GM18861 (cell line): ENCODE measurements around the gene FOLR3.
"Not testable (repeated sequence)": the region's sequence is repeated elsewhere in the genome, so short reads cannot be mapped to it uniquely, and the experiment has no call there.

ENCODE experiments used
- ATAC-seq: cut with Tn5 transposase; IDR thresholded peaks from one replicate; pipeline ENCODE4 v1.9.1; 2021; ENCODE audit not compliant: unreplicated experiment

FOLR3 gene

DNA sequence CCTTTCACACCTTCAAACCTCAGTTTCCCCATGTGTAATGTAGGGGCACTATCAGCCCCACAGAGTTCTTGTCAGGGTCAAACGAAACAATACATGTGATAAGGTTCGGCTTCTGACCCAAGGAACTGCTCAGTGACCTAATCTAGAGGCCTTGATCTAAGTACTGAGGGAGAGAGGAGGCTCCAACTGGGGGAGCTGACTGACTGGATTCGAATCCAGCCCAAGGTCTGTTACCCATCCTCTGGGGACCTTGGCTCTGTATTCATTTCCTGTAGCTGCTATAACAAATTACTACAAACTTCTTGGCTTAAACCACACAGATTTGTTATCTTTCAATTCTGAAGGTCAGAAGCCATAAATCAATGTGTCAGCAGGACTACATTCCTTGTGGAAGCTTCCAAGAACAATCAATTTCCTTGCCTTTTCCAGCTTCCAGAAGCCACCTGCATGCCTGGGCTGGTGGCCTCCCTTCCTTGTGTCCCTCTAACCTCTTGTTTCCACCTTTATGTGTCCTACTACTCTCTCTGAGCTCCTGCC is 12.3 kb upstream of the FOLR3 start:
- no peak for ATAC-seq

DNA sequence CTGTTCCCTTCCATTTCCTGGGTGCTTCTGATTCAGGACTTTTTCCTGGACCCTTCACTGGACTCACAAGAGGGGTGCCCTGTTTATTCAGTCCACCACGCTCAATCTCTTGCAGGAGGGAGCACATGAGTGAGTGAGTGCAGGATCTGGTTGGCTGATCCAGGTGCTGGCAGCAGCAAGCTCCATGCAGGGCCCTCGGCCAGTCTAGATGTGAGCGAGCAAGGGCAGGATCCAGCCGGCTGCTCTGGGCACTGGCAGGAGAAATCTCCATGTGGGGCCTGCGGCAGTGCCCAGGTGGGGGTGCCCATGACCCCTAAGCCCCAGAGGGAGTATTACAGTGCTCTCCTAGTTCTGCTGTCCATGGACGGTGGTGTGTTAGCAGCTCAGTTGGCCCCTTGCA is 11.5 kb upstream of the FOLR3 start:
- ATAC-seq: no peak

DNA sequence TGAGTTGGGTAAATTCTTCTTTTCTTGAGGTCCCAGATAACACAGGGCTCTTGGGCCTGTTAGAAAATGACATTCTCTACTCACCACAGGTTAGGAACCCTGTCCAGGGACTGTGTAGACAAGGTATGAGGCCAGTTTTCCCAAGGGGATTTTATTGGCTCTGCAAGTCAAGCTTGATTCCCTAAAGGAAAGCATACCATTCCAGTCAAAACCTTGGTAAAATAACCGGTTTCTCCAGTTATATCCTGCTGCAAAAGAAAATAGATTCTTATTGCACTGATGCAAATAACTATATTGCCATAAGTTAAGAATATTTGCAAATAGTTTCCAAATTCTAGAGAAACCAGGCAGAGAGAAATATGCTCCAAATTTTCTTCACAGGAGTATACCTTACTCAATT is 9.6 kb upstream of the FOLR3 start:
- ATAC-seq: no peak

DNA sequence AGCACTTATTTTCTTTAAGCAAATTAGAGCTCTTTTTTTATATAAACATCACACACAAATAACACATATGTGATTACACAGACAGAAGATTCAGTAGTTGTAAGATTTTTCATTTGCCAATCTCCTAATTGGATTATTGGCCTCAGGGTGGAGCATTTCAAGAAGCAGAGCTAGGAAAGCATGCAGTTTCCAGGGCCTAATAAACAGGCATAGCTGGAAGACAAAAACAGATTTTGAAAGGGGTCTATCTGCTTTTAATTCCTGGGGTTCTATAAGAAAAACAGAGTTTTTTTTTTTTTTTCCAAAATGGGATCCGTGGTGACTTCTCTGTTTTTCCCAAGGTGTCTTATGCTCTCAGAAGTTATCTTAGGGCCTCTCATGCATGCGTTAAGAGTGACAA is 7.6 kb upstream of the FOLR3 start:
- no peak for ATAC-seq

DNA sequence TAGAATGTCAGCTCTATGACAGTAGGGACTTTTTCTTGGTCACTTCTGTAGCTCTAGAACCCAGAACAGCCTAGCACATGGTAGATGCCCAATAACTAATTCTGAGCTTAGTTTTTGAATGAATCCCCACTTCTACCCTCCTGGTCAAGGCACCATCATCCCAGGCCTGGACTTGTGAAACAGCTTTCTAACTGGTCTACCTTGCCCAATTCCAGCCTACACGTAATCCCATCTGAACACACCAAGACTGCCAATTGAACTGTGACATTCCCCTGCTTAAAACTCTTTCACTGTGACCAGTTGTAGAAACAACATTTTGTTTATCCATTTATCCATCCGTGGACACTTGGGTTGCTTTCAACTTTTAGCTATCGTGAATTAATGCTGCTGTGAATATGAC is 6.1 kb upstream of the FOLR3 start:
- no peak for ATAC-seq

DNA sequence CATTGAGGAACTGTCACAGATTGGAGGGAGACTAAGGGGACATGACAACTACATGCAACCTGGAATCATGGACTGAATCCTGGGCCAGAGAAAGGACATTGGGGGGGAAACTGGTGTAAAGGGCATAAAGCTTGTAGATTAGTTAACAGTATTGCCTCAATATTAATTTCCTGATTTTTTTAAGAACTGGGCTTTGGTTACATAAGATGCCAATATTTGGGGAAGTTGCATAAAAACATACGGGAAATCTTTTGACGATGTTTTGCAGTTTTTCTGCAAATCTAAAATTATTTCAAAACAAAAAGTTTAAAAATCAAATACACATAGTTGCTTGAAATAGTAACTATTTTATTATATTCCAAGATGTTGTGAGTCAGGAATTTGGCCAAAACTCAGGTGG is 2.9 kb upstream of the FOLR3 start:
- no peak for ATAC-seq

DNA sequence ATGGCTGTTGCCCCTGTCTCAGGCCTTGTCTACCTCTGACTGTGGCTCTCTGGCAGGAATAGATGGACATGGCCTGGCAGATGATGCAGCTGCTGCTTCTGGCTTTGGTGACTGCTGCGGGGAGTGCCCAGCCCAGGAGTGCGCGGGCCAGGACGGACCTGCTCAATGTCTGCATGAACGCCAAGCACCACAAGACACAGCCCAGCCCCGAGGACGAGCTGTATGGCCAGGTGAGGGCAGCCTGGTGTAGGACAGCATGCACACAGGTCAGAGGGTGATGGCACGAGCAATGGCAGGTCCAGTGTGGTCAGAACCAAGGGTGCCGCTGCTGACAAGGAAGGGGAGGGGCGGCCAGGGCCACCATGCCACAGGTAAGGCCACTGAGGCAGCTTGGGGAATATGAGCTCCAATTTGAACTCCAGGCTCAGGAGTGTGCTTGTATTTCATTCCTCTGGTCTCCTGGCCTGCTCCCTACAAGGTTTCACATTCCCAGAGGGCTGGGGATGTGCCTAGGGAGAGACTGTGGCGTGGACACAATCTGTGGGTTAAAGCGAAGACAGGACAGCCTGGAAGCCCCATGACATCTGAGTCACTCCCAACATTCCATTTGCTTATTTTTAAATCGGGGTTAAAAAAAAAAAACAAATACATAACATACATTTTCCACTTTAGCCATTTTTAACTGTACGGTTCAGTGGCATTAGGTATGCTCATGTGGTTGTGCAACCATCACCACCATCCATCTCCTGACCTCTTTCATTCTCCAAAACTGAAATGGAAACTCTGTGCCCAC is 562 bp downstream of the FOLR3 start:
- no peak for ATAC-seq

DNA sequence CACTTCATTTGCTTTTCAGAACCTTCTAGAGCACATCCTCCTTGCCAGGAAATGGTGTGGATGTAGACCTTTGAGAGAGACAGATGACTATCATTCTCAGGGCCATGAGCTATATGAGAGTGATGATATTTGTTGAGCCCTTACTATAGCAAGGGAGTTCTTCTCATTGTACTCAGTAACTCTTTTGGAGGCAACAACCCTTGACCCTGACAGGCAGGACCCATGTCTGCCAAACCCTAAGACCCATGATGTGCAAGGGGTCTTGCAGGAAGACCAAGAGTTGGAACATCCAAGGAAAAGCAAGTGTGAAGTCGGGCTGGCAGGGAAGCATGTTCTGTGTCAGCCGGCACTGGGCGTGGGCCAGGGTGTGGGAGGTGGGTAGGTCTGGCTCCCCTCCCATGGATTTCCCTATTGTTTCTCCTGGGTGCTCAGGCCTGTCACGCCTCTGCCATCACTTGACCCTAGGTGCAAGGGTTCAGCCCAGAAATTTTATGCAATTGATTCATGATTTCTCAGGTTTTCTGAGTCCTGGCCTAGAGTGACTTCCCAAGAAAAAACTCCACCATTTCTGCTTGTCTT is 1.2 kb downstream of the FOLR3 start:
- no peak for ATAC-seq

DNA sequence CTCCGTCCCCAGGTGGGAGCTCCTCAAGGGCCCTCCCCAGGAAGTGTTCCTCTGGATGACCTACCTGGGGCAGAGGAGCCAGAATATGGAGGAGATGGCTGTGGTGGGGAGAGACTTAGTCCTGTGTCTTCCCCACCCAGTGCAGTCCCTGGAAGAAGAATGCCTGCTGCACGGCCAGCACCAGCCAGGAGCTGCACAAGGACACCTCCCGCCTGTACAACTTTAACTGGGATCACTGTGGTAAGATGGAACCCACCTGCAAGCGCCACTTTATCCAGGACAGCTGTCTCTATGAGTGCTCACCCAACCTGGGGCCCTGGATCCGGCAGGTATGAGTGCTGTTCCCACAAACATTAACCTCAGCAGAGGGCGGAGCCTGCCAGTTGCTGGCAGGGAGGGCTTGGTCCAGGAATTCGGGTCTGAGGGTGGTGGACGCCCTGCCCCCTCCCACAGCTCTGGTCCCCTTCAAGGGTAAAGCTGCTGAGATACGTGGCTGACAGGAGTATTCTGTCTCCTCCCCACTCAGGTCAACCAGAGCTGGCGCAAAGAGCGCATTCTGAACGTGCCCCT is 3.4 kb downstream of the FOLR3 start:
- no peak for ATAC-seq

DNA sequence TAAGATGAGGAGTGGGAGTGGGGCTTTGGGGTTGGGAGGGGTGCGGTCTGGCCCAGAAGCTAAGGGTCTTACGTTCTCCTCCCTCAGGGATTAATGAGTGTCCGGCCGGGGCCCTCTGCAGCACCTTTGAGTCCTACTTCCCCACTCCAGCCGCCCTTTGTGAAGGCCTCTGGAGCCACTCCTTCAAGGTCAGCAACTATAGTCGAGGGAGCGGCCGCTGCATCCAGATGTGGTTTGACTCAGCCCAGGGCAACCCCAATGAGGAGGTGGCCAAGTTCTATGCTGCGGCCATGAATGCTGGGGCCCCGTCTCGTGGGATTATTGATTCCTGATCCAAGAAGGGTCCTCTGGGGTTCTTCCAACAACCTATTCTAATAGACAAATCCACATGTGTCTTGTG is 4.0 kb downstream of the FOLR3 start:
- no peak for ATAC-seq

DNA sequence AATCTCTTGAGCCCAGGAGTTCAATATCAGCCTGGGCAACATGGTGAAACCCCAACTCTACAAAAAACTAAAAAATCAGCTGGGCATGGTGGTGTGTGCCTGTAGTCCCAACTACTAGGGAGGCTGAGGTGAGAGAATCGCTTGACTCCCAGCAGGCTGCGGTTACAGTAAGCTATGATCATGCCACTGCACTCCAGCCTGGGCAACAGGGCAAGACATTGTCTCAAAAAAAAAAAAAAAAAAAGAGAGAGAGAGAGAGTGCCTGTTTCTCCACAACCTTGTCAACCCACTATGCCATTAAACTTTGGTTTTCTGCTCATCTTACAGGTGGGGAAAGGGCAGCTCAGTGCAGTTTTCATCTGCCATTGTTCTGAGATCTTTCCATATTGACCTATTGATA is 5.1 kb downstream of the FOLR3 start:
- ATAC-seq: no peak

DNA sequence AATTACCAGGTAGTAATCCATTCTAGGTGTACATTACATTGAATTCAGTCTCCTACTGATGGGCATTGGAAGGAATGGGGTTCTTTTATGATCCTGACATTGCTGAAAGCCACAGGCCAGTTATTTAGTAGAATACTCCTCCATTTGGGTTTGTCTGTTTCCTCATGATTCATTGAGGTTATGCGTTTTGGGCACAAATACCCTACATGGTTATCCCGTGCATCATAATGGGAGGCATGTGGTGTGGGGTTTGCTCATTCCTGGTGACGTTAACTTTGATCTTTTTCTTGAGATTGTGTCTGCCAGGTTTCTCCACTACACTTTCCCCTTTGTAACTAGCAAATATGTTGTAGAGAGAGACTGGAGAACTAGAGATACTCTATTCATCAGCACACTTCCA is 5.5 kb downstream of the FOLR3 start:
- no peak for ATAC-seq

DNA sequence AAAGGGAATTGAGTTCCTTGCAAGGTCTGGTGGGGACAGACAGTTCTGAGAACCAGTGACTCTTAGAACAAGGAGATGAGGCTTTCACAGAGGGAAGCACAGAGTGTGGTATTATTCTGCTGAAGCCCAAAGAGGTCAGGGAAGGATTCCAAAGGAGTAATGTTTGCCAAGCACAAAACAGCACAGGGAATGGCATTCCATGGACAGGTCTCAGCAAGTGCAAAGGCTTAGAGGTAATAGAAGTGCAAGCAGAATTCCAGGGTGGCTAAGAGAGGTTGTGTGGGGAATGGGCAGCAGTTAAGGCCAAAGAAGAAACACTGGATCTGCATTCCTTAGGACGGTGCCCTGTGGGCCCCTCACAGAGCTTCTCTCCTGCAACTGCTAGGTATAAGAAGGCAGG is 6.6 kb downstream of the FOLR3 start:
- ATAC-seq: not testable (repeated sequence)

DNA sequence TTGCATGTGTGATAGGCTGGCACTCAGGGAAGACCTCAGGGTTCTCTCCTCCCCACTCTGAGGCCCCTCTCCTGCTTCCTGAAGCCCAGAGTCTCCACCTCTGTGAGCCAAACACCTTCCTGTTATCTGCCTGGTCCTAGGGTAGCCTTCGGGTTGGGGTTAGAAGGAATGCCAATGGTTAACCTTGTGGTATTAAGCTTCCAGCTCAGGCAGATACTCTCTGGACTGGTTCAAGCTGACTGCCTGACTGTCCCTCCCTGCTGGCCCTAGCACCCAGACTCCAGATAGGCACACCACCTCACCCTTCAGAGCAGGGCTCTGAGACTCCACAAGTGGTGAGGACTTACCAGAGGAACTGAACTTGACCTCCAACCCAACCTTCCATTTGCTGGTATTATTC is 7.0 kb downstream of the FOLR3 start:
- ATAC-seq: not testable (repeated sequence)

DNA sequence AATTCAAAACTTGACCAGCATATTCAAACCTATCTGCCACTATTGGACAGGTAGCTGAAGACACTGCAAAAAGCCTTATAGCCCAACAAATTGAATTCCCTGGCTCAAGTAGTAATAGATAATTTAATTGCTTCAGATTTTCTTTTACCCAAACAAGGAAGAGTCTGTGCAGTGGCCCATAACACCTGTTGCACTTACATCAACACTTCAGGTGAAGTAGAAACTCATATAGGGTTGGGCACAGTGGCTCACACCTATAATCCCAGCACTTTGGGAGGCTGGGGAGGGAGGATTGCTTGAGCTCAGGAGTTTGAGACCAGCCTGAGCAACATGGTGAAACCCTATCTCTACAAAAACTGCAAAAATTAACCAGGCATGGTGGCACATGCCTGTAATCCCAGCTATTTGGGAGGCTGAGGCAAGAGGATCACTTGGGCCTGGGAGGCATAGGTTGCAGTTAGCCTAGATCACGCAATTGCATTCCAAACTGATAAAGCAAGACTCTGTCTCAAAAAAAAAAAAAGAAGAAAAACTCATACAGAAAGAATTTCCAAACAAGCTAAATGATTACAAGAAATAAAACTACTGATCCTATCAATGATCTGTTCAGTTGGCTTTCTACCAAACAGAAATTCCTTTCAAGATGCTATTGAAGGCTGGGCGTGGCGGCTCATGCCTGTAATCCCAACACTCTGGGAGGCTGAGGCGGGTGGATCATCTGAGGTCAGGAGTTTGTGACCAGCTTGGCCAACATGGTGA is 9.5 kb downstream of the FOLR3 start:
- no peak for ATAC-seq

DNA sequence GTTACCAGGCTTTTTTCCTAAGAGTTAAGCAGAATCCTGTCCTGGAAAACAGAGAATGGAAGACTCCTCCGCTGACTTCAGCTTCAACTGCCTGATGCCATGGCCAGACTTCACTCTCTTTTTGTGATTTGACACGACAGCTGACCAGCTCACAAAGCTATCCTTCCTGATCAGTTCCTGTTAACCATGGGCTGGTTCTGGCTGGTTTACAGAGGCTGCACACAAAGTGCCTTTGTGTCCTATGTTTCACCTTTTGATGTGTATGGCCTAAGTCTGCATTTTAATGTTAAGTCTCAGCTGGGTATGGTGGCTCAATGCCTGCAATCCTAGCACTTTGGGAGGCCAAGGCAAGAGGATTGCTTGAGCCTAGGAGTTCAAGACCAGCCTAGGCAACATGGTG is 11.1 kb downstream of the FOLR3 start:
- ATAC-seq: no peak

DNA sequence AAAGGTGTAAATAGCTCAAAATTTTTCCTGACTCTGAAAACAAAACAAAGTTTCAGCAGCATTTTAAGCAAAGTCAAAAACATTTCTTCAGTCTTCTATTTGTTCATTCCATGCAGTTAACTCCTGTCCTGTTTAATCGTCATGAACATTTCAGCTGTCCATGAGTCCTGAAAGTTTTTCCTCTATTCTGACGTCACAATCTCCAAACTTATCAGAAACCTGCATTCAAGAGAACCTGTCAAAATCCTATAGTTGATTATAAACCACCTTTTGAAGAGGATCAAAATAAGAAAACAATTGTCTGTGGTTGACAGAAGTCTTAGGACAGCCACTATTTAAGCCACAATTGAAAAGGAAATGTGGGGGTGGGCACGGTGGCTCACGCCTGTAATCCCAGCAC is 15.4 kb downstream of the FOLR3 start:
- ATAC-seq: no peak

DNA sequence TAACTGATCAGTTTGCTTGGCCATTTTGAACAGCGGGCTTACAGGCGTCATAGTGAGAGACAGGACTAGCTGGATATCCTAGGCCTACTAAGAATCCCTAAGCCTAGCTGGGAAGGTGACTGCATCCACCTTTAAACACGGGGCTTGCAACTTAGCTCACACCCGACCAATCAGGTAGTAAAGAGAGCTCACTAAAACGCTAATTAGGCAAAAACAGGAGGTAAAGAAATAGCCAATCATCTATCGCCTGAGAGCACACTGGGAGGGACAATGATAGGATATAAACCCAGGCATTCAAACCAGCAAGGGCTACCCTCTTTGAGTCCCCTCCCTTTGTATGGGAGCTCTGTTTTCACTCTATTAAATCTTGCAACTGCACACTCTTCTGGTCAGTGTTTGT is 18.3 kb downstream of the FOLR3 start:
- ATAC-seq: not testable (repeated sequence)

DNA sequence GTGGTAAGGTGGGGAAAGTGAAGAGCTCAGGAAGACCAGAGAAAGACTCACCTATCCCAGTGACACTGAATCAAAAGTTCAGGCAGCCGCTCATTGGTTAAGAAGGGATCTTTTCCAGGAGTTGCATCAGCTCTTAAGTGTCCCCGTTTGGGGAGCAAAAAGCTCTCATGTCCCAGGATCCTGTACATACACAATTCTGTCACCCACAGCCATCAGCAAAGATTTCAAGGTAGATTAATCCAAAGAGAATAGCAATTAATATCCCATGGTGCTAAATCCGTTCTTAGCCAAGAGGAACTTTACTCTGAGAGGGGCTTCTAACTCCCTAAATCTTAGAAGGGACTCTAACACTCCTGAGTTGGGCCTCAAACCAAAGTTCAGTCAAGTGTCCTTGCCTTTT is 19.3 kb downstream of the FOLR3 start:
- ATAC-seq: no peak

DNA sequence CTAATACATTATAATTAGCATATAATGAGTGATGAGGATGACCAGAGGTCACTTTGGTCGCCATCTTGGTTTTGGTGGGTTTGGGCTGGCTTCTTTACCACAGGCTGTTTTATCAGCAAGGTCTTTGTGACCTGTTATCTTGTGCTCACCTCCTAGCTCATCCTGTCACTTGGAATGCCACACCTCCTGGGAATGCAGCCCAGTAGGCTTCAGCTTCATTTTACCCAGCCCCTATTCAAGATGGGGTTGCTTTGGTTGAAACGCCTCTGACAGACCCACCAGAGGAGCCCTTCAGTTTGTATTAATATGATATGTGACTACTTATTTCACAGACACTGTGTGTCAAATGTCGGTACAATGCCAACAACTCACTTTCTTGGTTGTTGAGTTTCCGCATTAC is 20.2 kb downstream of the FOLR3 start:
- no peak for ATAC-seq

DNA sequence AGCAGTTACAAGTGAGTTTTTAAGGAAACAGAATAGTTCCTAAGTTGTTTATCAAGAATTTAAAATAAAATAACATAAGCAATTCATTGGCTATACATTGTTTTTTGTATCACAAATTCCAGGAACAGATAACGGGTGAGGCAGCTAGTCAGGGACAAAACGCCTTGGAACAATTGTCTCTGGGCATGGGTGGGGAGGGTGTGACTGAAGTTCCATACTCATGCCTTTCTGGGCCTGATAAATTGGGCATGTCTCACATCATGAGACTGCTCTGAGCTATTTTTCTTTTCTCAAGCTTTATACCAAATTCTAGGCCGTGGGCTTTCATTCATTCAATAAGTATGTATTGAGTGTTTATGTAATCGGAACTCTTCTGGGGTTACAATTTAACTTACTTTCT is 21.6 kb downstream of the FOLR3 start:
- ATAC-seq: no peak

DNA sequence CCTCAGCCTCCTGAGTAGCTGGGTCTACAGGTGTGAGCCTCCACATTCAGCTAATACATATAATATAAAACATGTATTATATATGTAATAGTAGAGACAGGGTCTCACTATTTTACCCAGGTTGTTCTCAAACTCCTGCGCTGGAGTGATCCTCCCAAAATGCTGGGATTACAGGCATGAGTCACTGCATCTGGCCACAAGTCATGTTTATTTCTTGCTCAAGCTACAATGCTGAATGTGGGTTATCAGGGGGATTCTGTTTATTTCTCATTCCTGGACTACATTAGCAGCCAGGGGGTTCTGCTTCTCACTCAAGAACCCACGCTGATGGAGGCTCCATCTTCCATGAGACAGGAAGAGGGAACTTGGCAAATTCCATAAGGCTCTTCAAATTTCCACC is 24.8 kb downstream of the FOLR3 start:
- no peak for ATAC-seq
